SJCRH30 (cell line): ENCODE data around the gene PCYOX1L. TPM values are rescaled to one million over a fixed set of nuclear protein-coding genes. Genes with fewer than 3 reads are reported as not detected.

Source experiments
- DNase-seq, 2 experiments: peaks; one replicate each; pipeline ENCODE4 v3.0.0-alpha.2; 2015 to 2020
- H3K27ac ChIP-seq: fragments of 250-450 bp; sonication (Bioruptor Pico); 2 replicates; pipeline ENCODE4 v1.5.1; 2020; ENCODE audit warnings: mild to moderate bottlenecking, moderate library complexity
- H3K27me3 ChIP-seq: fragments of 250-450 bp; sonication (Bioruptor Pico); 2 replicates; pipeline ENCODE4 v1.5.1; 2020; ENCODE audit warnings: mild to moderate bottlenecking, moderate library complexity
- H3K36me3 ChIP-seq: fragments of 250-450 bp; sonication (Bioruptor Pico); 2 replicates; pipeline ENCODE4 v1.5.1; 2020; ENCODE audit warnings: mild to moderate bottlenecking, moderate library complexity
- H3K4me1 ChIP-seq: fragments of 250-450 bp; sonication (Bioruptor Pico); 2 replicates; pipeline ENCODE4 v1.5.1; 2020; ENCODE audit warnings: mild to moderate bottlenecking, moderate library complexity
- H3K4me3 ChIP-seq: fragments of 250-450 bp; sonication (Bioruptor Pico); 2 replicates; pipeline ENCODE4 v1.5.1; 2020; ENCODE audit warnings: mild to moderate bottlenecking, moderate library complexity
- H3K9me3 ChIP-seq: fragments of 250-450 bp; sonication (Bioruptor Pico); replicated peaks from 2 replicates; pipeline ENCODE4 v1.5.1; 2020; ENCODE audit warnings: mild to moderate bottlenecking, moderate library complexity
- total RNA-seq: library from RNA; depleted of rRNA; stranded (reverse); fragments of >200 nt; shearing (Covaris generic); gene quantifications from 2 replicates; pipeline ENCODE4 v1.2.3, GENCODE V29; 2014; rRNA removed

PCYOX1L gene
- total RNA-seq: 2.6 and 3.9 TPM in 2 replicates

DNA sequence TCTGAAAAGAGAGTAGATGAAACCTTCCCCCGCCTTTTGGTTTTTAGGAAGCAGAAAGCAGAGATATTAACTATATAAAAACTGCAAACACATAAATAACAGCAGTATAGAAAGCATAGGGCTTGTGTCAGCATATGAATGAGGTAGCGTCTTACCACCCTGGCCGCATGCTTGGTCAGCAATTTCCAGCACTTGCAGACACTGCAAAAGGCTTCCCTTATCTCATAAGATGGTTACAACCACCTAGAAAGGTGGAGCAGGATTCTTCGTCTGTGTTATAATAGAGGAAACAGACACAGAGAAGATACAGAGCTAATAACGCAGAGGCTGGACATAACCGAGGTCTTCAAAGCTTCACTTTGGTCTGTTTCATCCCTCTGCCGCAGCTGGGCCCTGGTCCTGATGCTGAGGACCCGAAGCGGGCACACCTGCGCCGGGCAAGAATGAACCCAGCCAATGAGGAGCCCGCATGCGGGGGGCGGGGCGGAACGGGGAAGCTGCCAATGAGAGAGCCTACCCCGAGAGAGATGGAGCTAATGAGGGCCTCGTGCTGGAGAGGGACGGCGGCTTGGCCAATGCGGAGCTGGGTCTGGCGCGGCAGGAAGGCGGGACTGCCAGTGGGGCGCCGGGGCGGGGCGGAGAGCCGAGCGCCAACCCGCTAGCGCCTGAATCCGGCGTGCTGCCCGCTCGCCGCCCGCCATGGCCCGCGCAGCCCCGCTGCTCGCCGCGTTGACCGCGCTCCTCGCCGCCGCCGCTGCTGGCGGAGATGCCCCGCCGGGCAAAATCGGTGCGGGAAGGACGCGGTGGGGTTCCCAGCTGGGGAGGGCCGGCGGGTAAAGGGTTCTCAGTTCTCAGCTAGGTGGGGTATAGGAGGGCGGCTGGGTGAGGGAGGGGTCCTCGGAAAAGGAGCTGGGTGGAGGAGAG lies at the start of gene PCYOX1L:
PCYOX1L (plus strand) TSS at position 677 of the 924 bp plus-strand sequence; CDS start at position 700, 23 bp downstream.
- H3K9me3 ChIP-seq: no peaks in the 10 kb centered on the region
- DNase-seq: peak; percentile 96
- no peak within 1 kb of the TSS; the same call in 1 of the 2 replicates for H3K27ac ChIP-seq
- H3K4me1 ChIP-seq: 0 out of 2 replicates have a peak, but pooled peaks cover 4% of the 10 kb centered on the region
- H3K4me3 ChIP-seq: peak within 1 kb of the TSS; percentile 84
- peaks cover 11% of the 10 kb centered on the region for H3K36me3 ChIP-seq
- H3K27me3 ChIP-seq: no peaks in the 10 kb centered on the region

DNA sequence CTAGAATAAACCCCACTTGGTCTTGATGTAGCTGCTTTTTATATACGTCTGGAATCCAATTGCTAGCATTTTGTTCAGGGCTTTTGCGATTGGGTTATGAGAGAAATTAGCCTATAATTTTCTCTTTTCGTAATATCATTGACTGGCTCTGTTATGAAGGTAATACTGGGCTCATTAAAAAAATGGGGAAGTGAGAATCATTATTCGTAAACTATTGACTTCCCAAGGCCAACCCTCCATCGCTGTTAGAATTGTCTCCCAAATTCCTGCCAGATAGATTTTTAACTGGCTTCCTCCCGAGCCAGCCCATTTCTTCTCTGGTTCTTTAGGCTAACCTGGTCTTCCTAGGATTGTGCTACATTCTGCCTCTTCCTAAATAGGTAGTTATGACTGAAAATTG lies 48.5 kb upstream of the PCYOX1L start:
- Histone ChIP-seq H3K36me3 (no peaks in the 10 kb centered on the region), H3K27me3 (no peaks in the 10 kb centered on the region; the same call in 1 of the 2 replicates), H3K9me3 (no peaks in the 10 kb centered on the region), H3K4me3 (no peak overlapping the region), H3K27ac (no peak overlapping the region), H3K4me1 (peaks cover 17% of the 10 kb centered on the region)
- DNase-seq: no peak

- Histone ChIP-seq H3K4me3 (no peak overlapping the region), H3K36me3 (no peaks in the 10 kb centered on the region)
- DNase-seq: no peak
These were observed 47.4 kb upstream of the PCYOX1L start for GRCh38 chr5:149310488-149310887.

GRCh38 chr5:149310947-149311658 lies 46.7 kb upstream of the PCYOX1L start:
- Histone ChIP-seq H3K9me3 (no peaks in the 10 kb centered on the region), H3K27me3 (no peaks in the 10 kb centered on the region; the same call in 1 of the 2 replicates), H3K4me3 (no peak overlapping the region), H3K4me1 (peaks cover 17% of the 10 kb centered on the region), H3K27ac (no peak overlapping the region), H3K36me3 (no peaks in the 10 kb centered on the region)
- DNase-seq: peak; percentile 48 to 65

More at GRCh38 chr5:149310488-149310887, 47.4 kb upstream of the PCYOX1L start:
- no peaks in the 10 kb centered on the region for H3K9me3 ChIP-seq
- no peak overlapping the region for H3K27ac ChIP-seq
- no peaks in the 10 kb centered on the region; the same call in 1 of the 2 replicates for H3K27me3 ChIP-seq
- peaks cover 17% of the 10 kb centered on the region for H3K4me1 ChIP-seq

- Histone ChIP-seq H3K4me1 (peaks cover 17% of the 10 kb centered on the region), H3K4me3 (no peak overlapping the region), H3K36me3 (no peaks in the 10 kb centered on the region), H3K9me3 (no peaks in the 10 kb centered on the region), H3K27ac (no peak overlapping the region), H3K27me3 (no peaks in the 10 kb centered on the region; the same call in 1 of the 2 replicates)
- peak; percentile 47 to 64 for DNase-seq
These were observed 44.5 kb upstream of the PCYOX1L start for GRCh38 chr5:149313151-149313841.

- Histone ChIP-seq H3K36me3 (no peaks in the 10 kb centered on the region), H3K4me3 (no peak overlapping the region), H3K4me1 (peaks cover 17% of the 10 kb centered on the region), H3K27ac (no peak overlapping the region), H3K27me3 (no peaks in the 10 kb centered on the region; the same call in 1 of the 2 replicates), H3K9me3 (no peaks in the 10 kb centered on the region)
- no peak for DNase-seq
These were observed 43.2 kb upstream of the PCYOX1L start for GRCh38 chr5:149314571-149315111.

DNA sequence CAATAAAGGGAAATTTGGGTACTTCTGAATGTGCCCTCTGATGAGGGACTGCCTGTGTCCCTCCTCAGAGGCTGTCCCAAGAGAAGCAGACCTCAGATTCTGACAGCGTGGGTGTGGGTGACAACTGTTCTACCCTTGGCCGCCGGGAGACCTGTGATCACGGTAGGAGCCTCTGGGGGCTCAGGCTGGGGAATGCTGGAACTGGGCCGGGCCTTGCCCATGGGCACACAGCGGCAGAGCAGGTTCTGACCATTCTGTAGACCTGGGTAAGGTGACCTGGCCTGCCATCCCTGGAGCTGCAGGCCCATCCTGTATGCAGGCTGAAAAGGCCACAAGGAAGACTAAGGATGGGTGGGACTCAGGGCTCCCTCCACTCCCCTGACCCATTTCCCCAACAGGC lies 42.1 kb upstream of the PCYOX1L start:
- H3K4me3 ChIP-seq: no peak overlapping the region
- peaks cover 20% of the 10 kb centered on the region for H3K4me1 ChIP-seq
- no peaks in the 10 kb centered on the region; the same call in 1 of the 2 replicates for H3K27me3 ChIP-seq
- H3K9me3 ChIP-seq: no peaks in the 10 kb centered on the region
- no peak overlapping the region for H3K27ac ChIP-seq
- no peaks in the 10 kb centered on the region for H3K36me3 ChIP-seq
- no peak for DNase-seq

DNA sequence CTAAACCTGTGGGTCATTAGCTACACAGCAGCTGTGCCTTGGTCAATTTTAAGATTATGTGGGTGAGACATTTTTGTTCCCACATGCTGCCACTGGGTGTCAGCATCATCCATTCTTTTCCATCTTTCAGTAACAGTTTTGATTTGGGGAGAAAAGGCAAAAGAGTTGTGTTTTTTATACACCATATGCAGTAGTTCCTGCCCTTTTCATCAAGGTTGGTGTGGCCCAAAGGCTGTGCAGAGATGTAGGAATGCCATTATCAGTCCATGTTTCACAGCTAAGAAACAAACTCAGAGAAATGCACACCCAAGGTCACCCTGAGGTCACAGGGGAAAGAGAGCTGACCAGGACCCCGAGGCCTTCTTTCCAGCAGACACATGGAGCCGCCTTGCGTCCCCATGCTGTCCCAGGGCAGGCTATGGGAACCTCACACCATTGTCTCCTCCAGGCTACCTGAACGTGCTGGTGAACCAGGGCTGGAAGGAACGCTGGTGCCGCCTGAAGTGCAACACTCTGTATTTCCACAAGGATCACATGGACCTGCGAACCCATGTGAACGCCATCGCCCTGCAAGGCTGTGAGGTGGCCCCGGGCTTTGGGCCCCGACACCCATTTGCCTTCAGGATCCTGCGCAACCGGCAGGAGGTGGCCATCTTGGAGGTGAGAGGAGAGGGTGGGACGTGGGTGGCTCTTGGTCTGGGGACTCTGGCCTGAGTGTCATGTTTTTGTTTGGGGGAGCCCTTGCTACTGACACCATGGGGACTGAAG lies 40.4 kb upstream of the PCYOX1L start:
- DNase-seq: peak; percentile 26 to 76
- Histone ChIP-seq H3K9me3 (no peaks in the 10 kb centered on the region), H3K4me1 (peaks cover 17% of the 10 kb centered on the region), H3K27me3 (no peaks in the 10 kb centered on the region), H3K27ac (no peak overlapping the region), H3K36me3 (no peaks in the 10 kb centered on the region), H3K4me3 (no peak overlapping the region)

DNA sequence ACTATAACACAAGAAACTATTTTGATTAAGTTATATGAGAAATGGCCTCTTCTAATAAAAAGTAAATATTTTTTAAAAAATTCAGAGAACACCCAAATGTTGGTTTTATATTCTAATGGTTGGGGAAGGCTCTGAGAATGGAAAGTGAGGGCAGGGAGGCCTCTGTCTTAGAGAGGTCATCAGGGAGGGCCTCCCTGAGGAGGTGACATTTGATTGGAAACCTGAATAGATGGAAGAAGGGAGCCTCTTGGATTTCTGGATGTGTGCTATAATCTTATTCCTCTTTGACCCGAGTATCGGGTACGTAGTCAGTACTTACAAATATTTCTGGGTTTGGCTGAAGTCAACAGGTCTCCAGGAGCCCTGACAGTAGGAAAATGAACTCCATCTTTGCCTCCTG lies 38.7 kb upstream of the PCYOX1L start:
- peaks cover 10% of the 10 kb centered on the region for H3K4me1 ChIP-seq
- no peaks in the 10 kb centered on the region for H3K9me3 ChIP-seq
- DNase-seq: no peak
- no peak overlapping the region for H3K4me3 ChIP-seq
- H3K27me3 ChIP-seq: no peaks in the 10 kb centered on the region
- H3K27ac ChIP-seq: no peak overlapping the region
- H3K36me3 ChIP-seq: no peaks in the 10 kb centered on the region

DNA sequence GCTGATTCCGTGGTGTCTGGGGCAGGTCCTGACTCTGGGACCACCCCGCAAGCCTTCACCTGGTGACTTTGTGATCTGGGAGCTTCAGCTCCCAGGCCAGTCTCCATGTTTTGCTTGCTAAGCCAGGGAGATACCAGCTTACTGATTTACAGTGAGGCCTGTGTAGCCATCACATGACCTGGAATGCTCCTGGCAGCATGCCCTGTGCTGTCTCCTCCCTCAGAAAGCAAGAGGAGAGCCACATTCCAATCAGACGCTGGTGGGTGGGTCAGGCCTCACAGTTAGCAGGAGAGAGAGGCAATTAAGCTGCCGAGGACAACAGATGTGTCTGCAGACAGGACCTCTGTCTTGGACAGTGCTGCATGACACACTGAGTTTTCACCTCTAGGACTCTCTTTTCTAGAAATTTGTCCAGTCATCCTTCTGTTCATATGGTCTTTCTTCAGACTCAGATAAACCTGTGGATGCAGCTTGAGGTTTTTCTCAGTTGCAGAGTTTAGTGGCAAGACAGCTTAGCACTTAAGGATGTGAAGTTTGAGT lies 37.0 kb upstream of the PCYOX1L start:
- H3K27ac ChIP-seq: no peak overlapping the region
- DNase-seq: peak; percentile 94 to 95
- no peaks in the 10 kb centered on the region for H3K27me3 ChIP-seq
- H3K4me3 ChIP-seq: no peak overlapping the region
- no peaks in the 10 kb centered on the region for H3K36me3 ChIP-seq
- no peaks in the 10 kb centered on the region for H3K9me3 ChIP-seq
- H3K4me1 ChIP-seq: peaks cover 15% of the 10 kb centered on the region

GRCh38 chr5:149322518-149322917 lies 35.3 kb upstream of the PCYOX1L start:
- H3K27me3 ChIP-seq: no peaks in the 10 kb centered on the region
- H3K4me3 ChIP-seq: no peak overlapping the region
- no peaks in the 10 kb centered on the region for H3K36me3 ChIP-seq
- no peaks in the 10 kb centered on the region for H3K9me3 ChIP-seq
- H3K27ac ChIP-seq: no peak overlapping the region
- peaks cover 15% of the 10 kb centered on the region for H3K4me1 ChIP-seq
- DNase-seq: no peak

- Histone ChIP-seq H3K9me3 (no peaks in the 10 kb centered on the region), H3K27ac (no peak overlapping the region), H3K27me3 (no peaks in the 10 kb centered on the region), H3K4me1 (peaks cover 15% of the 10 kb centered on the region), H3K4me3 (no peak overlapping the region), H3K36me3 (no peaks in the 10 kb centered on the region)
- no peak for DNase-seq
These were observed 34.6 kb upstream of the PCYOX1L start for GRCh38 chr5:149323210-149323609.

GRCh38 chr5:149323621-149324205 lies 34.1 kb upstream of the PCYOX1L start:
- Histone ChIP-seq H3K4me1 (peaks cover 15% of the 10 kb centered on the region), H3K27ac (no peak overlapping the region), H3K27me3 (no peaks in the 10 kb centered on the region), H3K9me3 (no peaks in the 10 kb centered on the region), H3K36me3 (no peaks in the 10 kb centered on the region), H3K4me3 (no peak overlapping the region)
- DNase-seq: no peak
